Caco-2 (cell line): ENCODE data around the gene BFSP1. TPM values are rescaled to one million over a fixed set of nuclear protein-coding genes. Genes with fewer than 3 reads are reported as not detected.

ENCODE experiments used
- Bru-seq: library from RNA; stranded (reverse); fragments of 400-500 nt; gene quantifications from one replicate; lab custom pipeline; 2021; lab: Mats Ljungman, UMichigan
- BruChase-seq, 2 experiments: library from RNA; stranded (reverse); fragments of 400-500 nt; gene quantifications; one replicate each; lab custom pipeline; 2021; lab: Mats Ljungman, UMichigan
- BruUV-seq: library from RNA; stranded (reverse); fragments of 400-500 nt; replicated peaks from 2 replicates; lab custom pipeline; 2021; lab: Mats Ljungman, UMichigan
- CTCF ChIA-PET: fragments of 300-600 bp; sonication (Branson Sonifier 250); formaldehyde crosslinking; loops from one replicate; lab custom pipeline; 2022; ENCODE audit warnings: antibody characterized with exemption; lab: Charles Lee
- POLR2A ChIA-PET: fragments of 300-600 bp; sonication (Branson Sonifier 250); formaldehyde crosslinking; loops from one replicate; lab custom pipeline; 2022; ENCODE audit warnings: antibody characterized with exemption; lab: Charles Lee
- DNase-seq, 2 experiments: peaks; one replicate each; pipeline versions ENCODE4 v3.0.0 to v3.0.0-alpha.2; 2020 to 2022
- H3K27me3 ChIP-seq: replicated peaks from 2 replicates; pipeline ENCODE4 v1.6.0; 2011; ENCODE audit warnings: low read length; ENCODE audit not compliant: control insufficient read depth, insufficient read depth
- H3K36me3 ChIP-seq: 2 replicates; pipeline ENCODE4 v1.5.1; 2011; ENCODE audit warnings: low read length; ENCODE audit not compliant: control insufficient read depth, insufficient read depth
- H3K4me1 ChIP-seq: fragments of 250-450 bp; sonication (Bioruptor Pico); 2 replicates; pipeline ENCODE4 v1.5.1; 2020; ENCODE audit warnings: mild to moderate bottlenecking
- H3K4me3 ChIP-seq: 2 replicates; pipeline ENCODE4 v1.5.1; 2011; ENCODE audit warnings: low read depth, mild to moderate bottlenecking, control low read depth, low read length
- H3K9me3 ChIP-seq: fragments of 250-450 bp; sonication (Bioruptor Pico); 2 replicates; pipeline ENCODE4 v1.5.1; 2020; ENCODE audit warnings: mild to moderate bottlenecking, moderate library complexity
- H3K27ac Mint-ChIP-seq: one replicate; pipeline ENCODE4 v1.8.0; 2022; ENCODE audit warnings: mixed read lengths; ENCODE audit not compliant: unreplicated experiment
- H3K27me3 Mint-ChIP-seq: one replicate; pipeline ENCODE4 v1.8.0; 2022; ENCODE audit warnings: mixed read lengths; ENCODE audit not compliant: insufficient read depth, unreplicated experiment
- H3K36me3 Mint-ChIP-seq: one replicate; pipeline ENCODE4 v1.8.0; 2022; ENCODE audit warnings: mild to moderate bottlenecking, mixed read lengths; ENCODE audit not compliant: insufficient read depth, unreplicated experiment
- H3K4me1 Mint-ChIP-seq: one replicate; pipeline ENCODE4 v1.8.0; 2022; ENCODE audit warnings: low read depth, mixed read lengths; ENCODE audit not compliant: unreplicated experiment
- H3K4me3 Mint-ChIP-seq: one replicate; pipeline ENCODE4 v1.8.0; 2022; ENCODE audit warnings: mild to moderate bottlenecking, moderate library complexity, mixed read lengths; ENCODE audit not compliant: unreplicated experiment
- H3K9me3 Mint-ChIP-seq: one replicate; pipeline ENCODE4 v1.8.0; 2022; ENCODE audit warnings: mixed read lengths; ENCODE audit not compliant: unreplicated experiment
- intact Hi-C: fragments of 100-400 bp; cut with micrococcal nuclease; formaldehyde crosslinking; loops from one replicate; pipeline ENCODE4 v1.10.0; 2022; ENCODE audit not compliant: unreplicated experiment
- long read RNA-seq: library from polyadenylated mRNA; stranded (forward); transcript quantifications from one replicate; pipeline ENCODE4 v2.0.0, GENCODE V29; 2022
- total RNA-seq: library from RNA; stranded (reverse); gene quantifications from 2 replicates; pipeline ENCODE4 v1.2.3, GENCODE V29; 2022
- TF ChIP-seq, protein P1 (sequence below), 2 experiments: fragments of 200-600 bp in 1 of 2; IDR thresholded peaks; 1 replicate in 1 of 2; 2 replicates in 1 of 2; pipeline versions ENCODE4 v1.5.1 to v1.8.0; 2011 to 2022; ENCODE audit warnings: antibody characterized with exemption in 1 of 2, control low read depth in 1 of 2, inconsistent platforms in 1 of 2, low read depth in 1 of 2, low read length in 1 of 2, mild to moderate bottlenecking in 1 of 2, moderate library complexity in 1 of 2; ENCODE audit not compliant: insufficient read depth in 1 of 2, severe bottlenecking in 1 of 2, unreplicated experiment in 1 of 2

Gene BFSP1
- total RNA-seq (20.4 and 22.7 TPM in 2 replicates), Bru-seq, nascent RNA (percentile 62 among the genes with signal in this experiment), BruChase-seq, experiment 1, labeled RNA remaining after a 2-hour chase (percentile 55 among the genes with signal in this experiment), BruChase-seq, experiment 2, labeled RNA remaining after a 6-hour chase (percentile 54 among the genes with signal in this experiment)
- long read RNA-seq, transcript BFSP1-202 (8 exons, 2,207 nt): major isoform, 24 of 40 reads
- long read RNA-seq, partial matches to known transcripts: 6 of 40 reads
- long read RNA-seq, other reads (novel, unspliced or antisense): 10 of 40 reads

DNA sequence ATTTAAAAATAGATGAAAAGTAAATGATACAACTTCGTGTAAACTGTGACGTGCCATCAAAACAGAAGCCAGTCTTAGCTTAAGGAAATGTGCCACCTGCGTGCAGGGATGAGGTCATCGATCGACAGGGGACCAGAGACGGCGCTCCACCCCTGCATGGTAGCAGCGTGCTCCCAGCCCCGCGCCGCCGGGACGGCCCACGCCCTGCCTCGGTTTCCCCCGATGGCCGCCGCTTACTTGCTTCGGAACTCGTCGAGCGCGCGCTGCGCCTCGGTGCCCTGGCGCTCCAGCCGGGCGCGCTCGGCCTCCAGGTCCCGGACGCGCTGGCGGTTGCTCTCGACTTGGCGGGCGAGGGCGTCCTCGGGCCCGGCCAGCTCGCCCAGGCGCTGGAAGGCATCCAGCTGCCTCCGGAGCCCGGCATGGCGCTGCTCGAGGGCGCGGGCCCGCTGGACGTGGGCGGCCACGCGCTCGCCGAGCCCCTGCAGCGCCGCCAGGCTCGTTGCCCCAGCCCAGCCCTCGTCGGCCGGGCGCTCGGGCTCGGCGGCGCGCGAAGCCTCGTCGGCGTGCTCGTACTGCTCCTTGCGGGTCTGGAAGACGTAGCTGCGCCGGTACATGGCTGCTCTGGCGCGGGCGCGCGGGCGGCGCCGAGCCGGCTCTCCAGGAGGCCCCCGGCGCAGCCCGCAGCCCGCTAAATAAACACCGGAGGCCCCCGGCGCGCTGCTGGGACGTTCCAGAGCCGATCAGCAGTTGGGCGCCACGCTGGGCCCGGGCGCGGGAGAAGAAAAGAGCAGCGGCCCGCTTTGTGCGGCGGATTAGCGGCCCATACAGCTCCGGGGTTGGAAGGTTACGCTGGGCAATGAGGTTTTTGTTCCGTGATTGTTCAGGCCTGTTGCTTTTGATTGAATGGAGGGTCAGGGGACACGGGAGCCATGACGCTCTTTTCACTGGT, at the start of gene BFSP1:
Gene BFSP1 (minus strand): TSS at position 664 of the 949 bp plus-strand sequence. CDS start 50 bp downstream, at position 614.
- ChIA-PET CTCF (interaction anchor here (0.6 to 1.4 kb wide), 3 partner anchors 26 to 56 kb away, joined by 3 to 4 read pairs (median 3); partner anchors contain the start of gene DSTN), POLR2A (interaction anchor here (0.6 to 2.6 kb wide), 6 partner anchors 39 to 100 kb away, joined by 3 to 22 read pairs (median 6); partner anchors contain the start of gene DSTN)
- Histone ChIP-seq H3K4me3 (peak within 1 kb of the TSS; percentile 81), H3K27me3 (no peaks in the 10 kb centered on the region), H3K36me3 (no peaks in the 10 kb centered on the region), H3K4me1 (peaks cover 5% of the 10 kb centered on the region; the same call in 1 of the 2 replicates), H3K9me3 (no peaks in the 10 kb centered on the region)
- TF ChIP-seq, protein P1, sequence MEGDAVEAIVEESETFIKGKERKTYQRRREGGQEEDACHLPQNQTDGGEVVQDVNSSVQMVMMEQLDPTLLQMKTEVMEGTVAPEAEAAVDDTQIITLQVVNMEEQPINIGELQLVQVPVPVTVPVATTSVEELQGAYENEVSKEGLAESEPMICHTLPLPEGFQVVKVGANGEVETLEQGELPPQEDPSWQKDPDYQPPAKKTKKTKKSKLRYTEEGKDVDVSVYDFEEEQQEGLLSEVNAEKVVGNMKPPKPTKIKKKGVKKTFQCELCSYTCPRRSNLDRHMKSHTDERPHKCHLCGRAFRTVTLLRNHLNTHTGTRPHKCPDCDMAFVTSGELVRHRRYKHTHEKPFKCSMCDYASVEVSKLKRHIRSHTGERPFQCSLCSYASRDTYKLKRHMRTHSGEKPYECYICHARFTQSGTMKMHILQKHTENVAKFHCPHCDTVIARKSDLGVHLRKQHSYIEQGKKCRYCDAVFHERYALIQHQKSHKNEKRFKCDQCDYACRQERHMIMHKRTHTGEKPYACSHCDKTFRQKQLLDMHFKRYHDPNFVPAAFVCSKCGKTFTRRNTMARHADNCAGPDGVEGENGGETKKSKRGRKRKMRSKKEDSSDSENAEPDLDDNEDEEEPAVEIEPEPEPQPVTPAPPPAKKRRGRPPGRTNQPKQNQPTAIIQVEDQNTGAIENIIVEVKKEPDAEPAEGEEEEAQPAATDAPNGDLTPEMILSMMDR (IDR thresholded peaks at IDR 0.05; ENCODE audit: insufficient read depth in 1 of 2, low read depth in 1 of 2, low read length in 1 of 2, severe bottlenecking in 1 of 2, unreplicated experiment in 1 of 2): no peak
- Mint-ChIP-seq H3K36me3 (no peaks in the 10 kb centered on the region), H3K27ac (peak within 1 kb of the TSS; percentile 84), H3K27me3 (no peaks in the 10 kb centered on the region), H3K9me3 (no peaks in the 10 kb centered on the region), H3K4me1 (peaks cover 13% of the 10 kb centered on the region), H3K4me3 (peak within 1 kb of the TSS; percentile 88)
- DNase-seq: peak; percentile 63 to 77
- BruUV-seq: no TSS peak
- intact Hi-C loops: loop anchor here (2.0 to 10.0 kb wide), 3 partner anchors 14 to 404 kb away; no protein-coding TSS in a partner anchor

DNA sequence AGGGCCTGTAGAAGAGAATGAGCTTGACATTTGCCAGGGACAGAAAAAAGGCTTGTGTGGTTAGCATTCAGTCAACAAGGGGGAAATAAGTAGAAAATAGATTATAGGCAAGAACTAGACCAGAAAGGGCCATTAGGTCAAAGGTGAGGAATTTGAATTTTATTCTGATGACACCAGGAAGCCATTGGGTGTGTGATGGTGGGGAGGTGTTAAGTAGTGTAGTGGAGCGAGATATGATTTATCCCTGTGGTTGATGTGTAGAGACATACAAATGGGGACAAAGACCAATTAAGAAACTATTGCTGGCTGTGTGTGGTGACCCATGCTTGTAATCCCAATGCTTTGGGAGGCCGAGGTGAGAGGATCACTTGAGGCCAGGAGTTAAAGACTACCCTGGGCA, 49.7 kb upstream of the BFSP1 start:
- ChIA-PET POLR2A (interaction anchor here (0.7 to 3.5 kb wide), 2 partner anchors 11 to 40 kb away, joined by 4 to 17 read pairs; partner anchors contain the start of gene DSTN), CTCF (interaction anchor here (0.7 kb wide), 1 partner anchor 9 kb away, joined by 3 read pairs; no protein-coding TSS in a partner anchor)
- no peak for DNase-seq
- Histone ChIP-seq H3K4me3 (no peak overlapping the region), H3K9me3 (no peaks in the 10 kb centered on the region), H3K27me3 (no peaks in the 10 kb centered on the region), H3K36me3 (no peaks in the 10 kb centered on the region), H3K4me1 (peaks cover 17% of the 10 kb centered on the region)
- TF ChIP-seq, protein P1 (IDR thresholded peaks at IDR 0.05; ENCODE audit: insufficient read depth in 1 of 2, low read depth in 1 of 2, low read length in 1 of 2, severe bottlenecking in 1 of 2, unreplicated experiment in 1 of 2): no peak
- Mint-ChIP-seq H3K27ac (peak overlapping the region; percentile 11), H3K4me1 (peaks cover 25% of the 10 kb centered on the region), H3K36me3 (peaks cover 25% of the 10 kb centered on the region), H3K9me3 (no peaks in the 10 kb centered on the region), H3K27me3 (no peaks in the 10 kb centered on the region), H3K4me3 (no peak overlapping the region)
- intact Hi-C loops: loop anchor here (2.0 kb wide), 1 partner anchor 14 kb away; no protein-coding TSS in a partner anchor
- BruUV-seq: no TSS peak
